GM06990 (cell line): ENCODE data around the gene TM9SF4.

Experiments used
- DNase-seq: peaks from one replicate; pipeline ENCODE4 v3.0.0-alpha.2; 2011; ENCODE audit not compliant: insufficient read length; ENCODE audit errors: extremely low read depth
- H3K27me3 ChIP-seq: replicated peaks from 2 replicates; pipeline ENCODE4 v1.6.0; 2011; ENCODE audit warnings: low read length; ENCODE audit not compliant: control insufficient read depth, insufficient read depth
- H3K36me3 ChIP-seq: 2 replicates; pipeline ENCODE4 v1.5.1; 2011; ENCODE audit warnings: low read length; ENCODE audit not compliant: control insufficient read depth, insufficient read depth
- H3K4me3 ChIP-seq: replicated peaks from 2 replicates; pipeline ENCODE4 v1.5.1; 2011; ENCODE audit warnings: low read depth, mild to moderate bottlenecking, control low read depth, low read length
- TF ChIP-seq, protein P1 (sequence below): IDR thresholded peaks from 2 replicates; pipeline ENCODE4 v1.5.1; 2011; ENCODE audit warnings: low read length, control low read depth, mild to moderate bottlenecking, inconsistent platforms; ENCODE audit not compliant: insufficient read depth, poor library complexity, severe bottlenecking

The TM9SF4 gene

DNA sequence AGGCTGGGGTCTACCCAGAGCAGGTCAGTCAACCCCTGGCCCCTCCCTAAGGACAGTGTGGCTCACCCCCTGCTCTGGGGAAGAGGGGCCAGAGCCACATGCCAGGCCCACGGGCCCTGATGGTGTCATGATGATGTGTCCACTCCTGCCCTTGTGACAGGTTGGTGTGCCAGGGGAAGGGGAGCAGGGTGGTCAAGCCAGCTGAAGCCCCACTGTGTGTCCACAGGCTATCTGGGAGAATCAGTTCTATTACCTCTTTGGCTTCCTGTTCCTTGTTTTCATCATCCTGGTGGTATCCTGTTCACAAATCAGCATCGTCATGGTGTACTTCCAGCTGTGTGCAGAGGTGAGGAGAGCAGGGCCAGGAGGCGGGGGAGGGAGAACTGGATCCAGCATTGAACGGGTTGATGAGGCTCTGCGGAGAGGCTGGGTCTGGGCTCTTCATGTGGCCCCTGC, 50.3 kb downstream of the TM9SF4 start:
- TF ChIP-seq, protein P1, sequence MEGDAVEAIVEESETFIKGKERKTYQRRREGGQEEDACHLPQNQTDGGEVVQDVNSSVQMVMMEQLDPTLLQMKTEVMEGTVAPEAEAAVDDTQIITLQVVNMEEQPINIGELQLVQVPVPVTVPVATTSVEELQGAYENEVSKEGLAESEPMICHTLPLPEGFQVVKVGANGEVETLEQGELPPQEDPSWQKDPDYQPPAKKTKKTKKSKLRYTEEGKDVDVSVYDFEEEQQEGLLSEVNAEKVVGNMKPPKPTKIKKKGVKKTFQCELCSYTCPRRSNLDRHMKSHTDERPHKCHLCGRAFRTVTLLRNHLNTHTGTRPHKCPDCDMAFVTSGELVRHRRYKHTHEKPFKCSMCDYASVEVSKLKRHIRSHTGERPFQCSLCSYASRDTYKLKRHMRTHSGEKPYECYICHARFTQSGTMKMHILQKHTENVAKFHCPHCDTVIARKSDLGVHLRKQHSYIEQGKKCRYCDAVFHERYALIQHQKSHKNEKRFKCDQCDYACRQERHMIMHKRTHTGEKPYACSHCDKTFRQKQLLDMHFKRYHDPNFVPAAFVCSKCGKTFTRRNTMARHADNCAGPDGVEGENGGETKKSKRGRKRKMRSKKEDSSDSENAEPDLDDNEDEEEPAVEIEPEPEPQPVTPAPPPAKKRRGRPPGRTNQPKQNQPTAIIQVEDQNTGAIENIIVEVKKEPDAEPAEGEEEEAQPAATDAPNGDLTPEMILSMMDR, result no peak
- Histone ChIP-seq H3K36me3 (peaks cover 42% of the 10 kb centered on the region), H3K27me3 (no peaks in the 10 kb centered on the region), H3K4me3 (no peak overlapping the region)
- no peak for DNase-seq

DNA sequence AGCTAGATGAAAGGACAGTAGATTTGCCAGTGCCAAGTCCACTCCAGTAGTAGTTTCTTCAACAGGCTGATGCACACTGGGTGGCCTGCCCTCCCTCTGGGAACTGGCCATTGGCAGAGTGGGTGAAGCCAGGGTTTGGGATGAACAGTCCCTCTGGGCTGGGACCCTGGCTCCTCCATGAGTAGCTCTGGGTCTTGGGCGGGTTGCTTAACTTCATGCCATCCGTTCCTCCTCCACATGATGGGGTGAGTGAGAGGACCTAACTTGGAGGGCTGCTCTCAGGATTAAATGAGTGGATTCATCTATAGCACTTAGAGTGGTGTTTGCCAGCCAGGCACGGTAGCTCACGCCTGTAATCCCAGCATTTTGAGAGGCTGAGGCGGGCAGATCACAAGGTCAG, 50.8 kb downstream of the TM9SF4 start:
- no peak for DNase-seq
- TF ChIP-seq, protein P1, result no peak
- Histone ChIP-seq H3K4me3 (no peak overlapping the region), H3K27me3 (no peaks in the 10 kb centered on the region), H3K36me3 (peaks cover 46% of the 10 kb centered on the region)

DNA sequence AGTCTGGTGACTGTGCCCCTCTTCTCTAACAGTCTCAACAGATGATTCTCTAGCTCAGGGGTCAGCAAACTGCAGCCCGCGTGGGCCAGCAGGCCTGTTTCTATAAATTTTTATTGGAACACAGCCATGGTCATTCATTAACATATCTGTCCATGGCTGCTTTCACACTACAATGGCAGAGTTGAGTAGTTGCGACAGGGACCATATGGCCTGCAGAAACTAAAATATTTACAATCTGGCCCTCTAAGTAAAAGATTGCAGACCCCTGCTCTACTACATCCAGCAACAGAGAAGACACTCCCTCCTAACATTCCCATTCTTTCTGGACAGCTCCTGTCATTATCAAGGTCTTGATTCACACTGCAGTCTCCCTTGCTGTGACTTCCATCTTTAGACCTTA, 52.8 kb downstream of the TM9SF4 start:
- TF ChIP-seq, protein P1, result no peak
- H3K36me3 ChIP-seq, result peaks cover 52% of the 10 kb centered on the region

DNA sequence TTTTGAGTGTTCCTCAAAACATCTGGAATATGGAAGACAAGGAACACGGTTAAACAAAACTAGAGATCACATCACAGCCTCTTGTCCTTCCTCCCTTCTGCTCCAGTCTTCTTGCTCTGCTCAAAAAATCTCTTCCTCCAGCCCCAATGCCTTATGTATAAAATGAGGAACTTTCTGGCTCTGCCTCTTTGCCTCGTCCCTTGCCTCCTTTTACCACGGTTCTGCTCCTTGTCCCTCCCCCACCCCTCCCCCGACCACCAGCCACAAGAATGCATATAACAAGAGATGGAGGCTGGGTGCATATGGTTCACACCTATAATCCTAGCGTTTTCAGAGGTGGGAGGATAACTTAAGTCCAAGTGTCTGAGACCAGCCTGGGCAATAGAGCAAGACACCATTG, 54.4 kb downstream of the TM9SF4 start:
- Histone ChIP-seq H3K27me3 (no peaks in the 10 kb centered on the region), H3K4me3 (no peak overlapping the region), H3K36me3 (peaks cover 42% of the 10 kb centered on the region)
- TF ChIP-seq, protein P1, result no peak
- DNase-seq, result no peak

More for the DNA sequence above, 52.8 kb downstream of the TM9SF4 start:
- no peak for DNase-seq
- H3K27me3 ChIP-seq, result no peaks in the 10 kb centered on the region
- no peak overlapping the region for H3K4me3 ChIP-seq

DNA sequence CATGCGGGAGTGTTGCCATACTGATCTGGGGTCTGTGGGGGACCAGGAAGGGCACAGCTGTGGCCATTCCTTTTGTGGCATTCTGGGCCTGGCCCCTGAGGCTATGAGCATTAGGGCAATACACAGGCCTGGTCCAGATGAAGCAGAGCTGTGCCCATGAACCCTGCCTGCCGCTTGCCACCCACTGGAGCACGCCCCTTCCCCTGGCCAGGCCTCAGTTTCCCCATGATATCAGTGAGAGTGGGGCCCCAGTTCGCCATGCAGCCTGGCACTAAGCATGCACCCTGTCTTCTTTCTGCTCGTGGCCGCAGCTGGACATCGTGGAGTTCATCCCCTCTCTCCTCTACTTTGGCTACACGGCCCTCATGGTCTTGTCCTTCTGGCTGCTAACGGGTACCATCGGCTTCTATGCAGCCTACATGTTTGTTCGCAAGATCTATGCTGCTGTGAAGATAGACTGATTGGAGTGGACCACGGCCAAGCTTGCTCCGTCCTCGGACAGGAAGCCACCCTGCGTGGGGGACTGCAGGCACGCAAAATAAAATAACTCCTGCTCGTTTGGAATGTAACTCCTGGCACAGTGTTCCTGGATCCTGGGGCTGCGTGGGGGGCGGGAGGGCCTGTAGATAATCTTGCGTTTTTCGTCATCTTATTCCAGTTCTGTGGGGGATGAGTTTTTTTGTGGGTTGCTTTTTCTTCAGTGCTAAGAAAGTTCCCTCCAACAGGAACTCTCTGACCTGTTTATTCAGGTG, 55.6 kb downstream of the TM9SF4 start:
- Histone ChIP-seq H3K4me3 (no peak overlapping the region), H3K27me3 (no peaks in the 10 kb centered on the region), H3K36me3 (peaks cover 30% of the 10 kb centered on the region)
- DNase-seq, result no peak
- TF ChIP-seq, protein P1, result no peak
